ES-I3 (cell line): ENCODE results near the gene AFG3L2.
A peak's percentile ranks its signal among the peaks of the same experiment; 100 is the strongest.
"Not testable (repeated sequence)": the region's sequence is repeated elsewhere in the genome, so short reads cannot be mapped to it uniquely, and the experiment has no call there.

Experiments used
- H3K36me3 ChIP-seq: 2 replicates; pipeline ENCODE4 v1.6.1; 2013; ENCODE audit warnings: mild to moderate bottlenecking, low read length, control low read depth, moderate library complexity; ENCODE audit not compliant: insufficient read depth
- H3K4me1 ChIP-seq: 2 replicates; pipeline ENCODE4 v1.6.1; 2013; ENCODE audit warnings: mild to moderate bottlenecking, control low read depth, low read length; ENCODE audit not compliant: insufficient read depth
- H3K9ac ChIP-seq: 2 replicates; pipeline ENCODE4 v1.6.1; 2013; ENCODE audit warnings: low read depth, mild to moderate bottlenecking, low read length, moderate library complexity
- H3K9me3 ChIP-seq: 2 replicates; pipeline ENCODE4 v1.6.1; 2013; ENCODE audit warnings: mild to moderate bottlenecking, low read length, moderate library complexity; ENCODE audit not compliant: control insufficient read depth, insufficient read depth

The AFG3L2 gene

DNA sequence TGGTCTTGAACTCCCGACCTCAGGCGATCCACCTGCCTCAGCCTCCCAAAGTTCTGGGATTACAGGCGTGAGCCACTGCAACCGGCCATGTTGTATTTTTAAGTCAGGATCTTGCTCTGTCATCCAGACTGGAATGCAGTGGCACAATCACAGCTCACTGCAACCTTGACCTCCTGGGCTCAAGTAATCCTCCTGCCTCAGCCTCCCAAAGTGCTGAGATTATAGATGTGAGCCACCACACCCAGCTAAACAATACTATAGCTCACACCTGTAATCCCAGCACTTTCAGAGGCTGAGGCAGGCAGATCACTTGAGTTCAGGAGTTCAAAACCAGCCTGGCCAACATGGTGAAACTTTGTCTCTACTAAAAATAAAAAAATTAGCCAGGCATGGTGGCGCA, 6.7 kb upstream of the AFG3L2 start:
- not testable (repeated sequence) for H3K36me3 ChIP-seq, H3K9ac ChIP-seq, H3K9me3 ChIP-seq, H3K4me1 ChIP-seq

DNA sequence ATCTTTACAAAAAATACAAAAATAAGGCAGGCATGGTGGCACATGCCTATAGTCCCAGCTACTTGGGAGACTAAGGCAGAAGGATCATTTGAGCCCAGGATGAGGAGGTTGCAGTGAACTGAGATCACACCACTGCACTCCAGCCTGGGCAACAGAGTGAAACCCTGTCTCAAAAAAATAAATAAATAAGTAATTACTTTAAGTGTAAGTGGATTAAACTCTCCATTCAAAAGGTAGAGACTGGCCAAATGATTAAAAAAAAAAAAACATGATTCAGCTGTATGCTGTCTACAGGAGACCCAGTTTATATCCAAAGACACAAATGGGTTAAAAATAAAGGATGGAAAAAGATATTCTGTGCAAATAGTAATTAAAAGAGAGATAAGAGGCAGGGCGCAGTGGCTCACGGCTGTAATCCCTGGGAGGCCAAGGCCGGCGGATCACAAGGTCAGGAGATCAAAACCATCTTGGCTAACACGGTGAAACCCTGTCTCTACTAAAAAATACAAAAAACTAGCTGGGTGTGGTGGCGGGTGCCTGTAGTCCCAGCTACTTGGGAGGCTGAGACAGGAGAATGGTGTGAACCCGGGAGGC, 5.3 kb upstream of the AFG3L2 start:
- not testable (repeated sequence) for H3K4me1 ChIP-seq, H3K36me3 ChIP-seq, H3K9me3 ChIP-seq, H3K9ac ChIP-seq

DNA sequence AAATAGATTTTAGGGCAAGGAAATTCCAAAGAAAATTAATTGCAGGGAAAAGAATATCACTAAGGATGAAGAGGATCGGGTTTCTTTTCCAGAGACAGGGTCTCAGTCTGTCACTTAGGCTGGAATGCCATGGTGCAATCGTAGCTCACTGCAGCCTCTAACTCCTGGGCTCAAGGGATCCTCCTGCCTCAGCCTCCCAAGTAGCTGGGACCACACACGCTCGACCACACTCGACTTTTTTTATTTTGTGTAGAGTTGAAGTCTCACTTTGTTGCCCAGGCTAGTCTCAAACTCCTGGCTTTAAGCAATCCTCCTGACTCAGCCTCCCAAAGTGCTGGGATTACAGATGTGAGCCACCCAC, 1.2 kb upstream of the AFG3L2 start:
- H3K9ac ChIP-seq, result peak overlapping the region; percentile 86; the same call in 1 of the 2 replicates
- H3K36me3 ChIP-seq, H3K9me3 ChIP-seq, H3K4me1 ChIP-seq: not testable (repeated sequence)

DNA sequence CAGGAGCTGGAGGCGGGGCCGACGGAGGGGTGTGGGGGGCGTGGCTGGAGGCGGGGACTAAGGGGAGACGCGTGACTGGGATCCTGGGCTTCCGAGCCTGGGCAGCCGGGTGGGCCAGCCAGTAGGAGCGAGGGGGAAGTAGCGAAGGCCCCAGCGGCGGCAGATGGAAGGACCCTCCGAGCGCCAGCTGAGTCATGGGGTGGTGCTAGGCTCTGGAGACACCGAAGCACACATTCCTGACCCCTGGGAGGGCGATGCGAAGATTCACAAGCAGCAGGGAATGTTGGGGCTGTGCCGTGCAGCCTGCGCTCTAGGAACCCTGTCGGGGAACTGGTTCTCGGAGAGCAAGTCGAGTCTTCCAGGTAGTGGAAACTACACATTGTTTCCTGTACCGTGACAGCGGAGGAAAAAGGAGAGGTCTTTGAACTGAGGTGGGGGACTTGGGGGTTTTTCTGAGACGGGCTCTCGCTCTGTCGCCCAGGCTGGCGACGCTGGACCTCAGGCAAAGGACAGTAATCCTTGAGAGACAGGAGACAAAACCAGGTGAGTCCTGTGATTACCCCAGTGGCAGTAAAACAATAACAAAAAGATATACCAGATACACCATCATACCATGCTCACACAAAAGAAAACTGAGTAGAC, 650 bp upstream of the AFG3L2 start:
- peak overlapping the region; percentile 86 for H3K9ac ChIP-seq
- peaks cover 7% of the 10 kb centered on the region; the same call in 1 of the 2 replicates for H3K4me1 ChIP-seq
- H3K9me3 ChIP-seq, result no peaks in the 10 kb centered on the region
- H3K36me3 ChIP-seq, result no peaks in the 10 kb centered on the region

DNA sequence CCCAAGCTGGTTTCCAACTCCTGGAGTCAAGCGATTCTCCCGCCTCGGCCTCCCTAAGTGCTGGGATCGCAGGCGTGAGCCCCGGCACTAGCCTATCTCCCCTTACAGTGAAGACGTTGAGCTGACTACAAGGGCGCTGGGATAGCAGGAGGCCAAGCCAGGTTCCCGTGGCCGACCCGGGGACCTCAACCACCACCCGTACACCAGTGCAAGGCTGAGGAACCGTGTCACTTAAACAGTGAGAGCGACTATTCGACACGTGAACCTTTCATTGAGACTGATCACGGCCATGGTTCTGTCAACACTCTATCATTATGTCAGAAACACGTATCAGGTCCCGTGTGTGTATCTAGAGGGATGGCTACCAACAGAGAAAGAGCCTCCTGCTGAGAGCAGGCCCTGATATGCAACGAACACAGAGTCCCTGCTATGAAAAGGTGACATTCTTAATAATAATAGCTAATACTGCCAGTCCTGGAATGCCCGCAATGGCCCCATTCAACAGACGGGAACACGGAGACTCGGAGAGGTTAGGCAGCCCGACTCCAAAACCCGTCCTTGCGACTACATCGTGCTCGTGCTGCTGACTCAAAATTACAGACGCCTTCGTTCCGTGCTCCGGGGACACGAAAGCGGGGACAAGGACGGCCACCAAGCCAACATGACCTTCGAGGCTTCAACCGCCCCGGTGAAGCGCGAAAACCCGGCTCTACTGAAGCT, 833 bp downstream of the AFG3L2 start:
- H3K36me3 ChIP-seq, result no peaks in the 10 kb centered on the region
- H3K9me3 ChIP-seq, result no peaks in the 10 kb centered on the region
- peak overlapping the region; percentile 91 for H3K9ac ChIP-seq
- H3K4me1 ChIP-seq, result peaks cover 7% of the 10 kb centered on the region; the same call in 1 of the 2 replicates

DNA sequence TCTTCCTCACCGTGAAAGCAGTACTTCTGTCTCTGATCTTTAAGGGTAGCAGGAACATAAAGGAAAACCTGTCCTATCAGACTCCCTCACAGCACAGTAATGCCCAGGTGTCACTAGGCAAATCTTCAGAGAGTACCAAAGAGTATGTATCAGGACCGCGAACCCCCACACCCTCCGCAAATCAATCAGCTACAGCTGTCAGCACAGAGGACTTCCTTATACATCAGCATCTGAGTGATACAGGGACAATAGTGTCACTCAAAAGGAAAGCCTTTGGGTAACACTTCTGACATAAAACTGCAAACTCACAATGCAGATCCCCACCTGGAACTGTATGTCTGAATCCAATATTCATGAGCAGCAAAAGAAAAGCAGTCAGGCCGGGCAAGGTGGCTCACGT, 2.6 kb downstream of the AFG3L2 start:
- Histone ChIP-seq H3K9ac (no peak overlapping the region), H3K4me1 (peaks cover 7% of the 10 kb centered on the region; the same call in 1 of the 2 replicates), H3K9me3 (no peaks in the 10 kb centered on the region), H3K36me3 (no peaks in the 10 kb centered on the region)

DNA sequence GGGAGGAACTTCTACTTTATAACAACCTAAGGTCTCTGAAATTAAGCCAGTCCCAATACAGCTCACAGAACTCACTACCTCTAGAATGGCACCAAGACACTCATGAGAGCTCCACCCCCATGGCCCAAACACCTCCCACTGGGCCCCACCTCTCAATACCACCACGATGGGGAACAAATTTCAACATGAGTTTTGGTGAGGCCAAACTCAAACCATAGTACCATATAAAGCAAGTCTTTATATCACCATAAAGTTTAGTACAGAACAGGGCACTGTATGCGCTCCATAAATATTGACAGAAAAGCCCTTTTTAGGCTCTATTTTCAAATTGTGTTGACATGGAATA, 3.3 kb downstream of the AFG3L2 start:
- H3K9ac ChIP-seq, result no peak overlapping the region
- H3K9me3 ChIP-seq, result no peaks in the 10 kb centered on the region
- peaks cover 7% of the 10 kb centered on the region; the same call in 1 of the 2 replicates for H3K4me1 ChIP-seq
- no peaks in the 10 kb centered on the region for H3K36me3 ChIP-seq

DNA sequence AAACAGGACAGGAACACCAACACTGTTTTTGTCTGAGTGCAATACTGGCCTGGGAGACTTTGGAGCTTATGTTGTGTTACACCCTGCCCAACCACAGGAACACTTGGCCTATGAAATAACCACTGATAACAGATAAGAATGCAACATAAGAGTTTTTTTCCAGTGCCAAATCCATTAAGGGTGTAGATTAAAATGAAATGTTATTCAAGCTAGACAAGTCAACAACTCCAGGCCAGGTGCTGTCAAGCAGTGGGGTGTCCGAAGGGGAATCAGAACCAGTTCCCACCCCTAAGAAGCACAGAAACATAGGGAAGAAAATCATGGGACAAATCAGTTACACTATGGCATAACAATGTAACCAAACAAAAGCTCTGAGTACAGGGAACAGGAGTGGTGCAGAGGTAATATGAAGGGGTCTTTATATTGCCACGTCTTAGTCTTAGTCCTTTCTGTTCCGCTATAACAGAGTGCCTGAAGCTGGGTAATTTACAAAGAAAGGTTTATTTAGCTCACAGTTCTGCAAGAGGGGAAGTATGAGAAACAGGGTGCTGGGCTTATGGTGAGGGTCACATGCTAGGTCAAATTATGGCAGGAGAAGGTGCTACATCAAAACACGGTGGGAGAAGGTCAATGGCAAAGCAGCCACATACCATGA, 3.8 kb downstream of the AFG3L2 start:
- H3K9ac ChIP-seq, result no peak overlapping the region
- no peaks in the 10 kb centered on the region for H3K36me3 ChIP-seq

DNA sequence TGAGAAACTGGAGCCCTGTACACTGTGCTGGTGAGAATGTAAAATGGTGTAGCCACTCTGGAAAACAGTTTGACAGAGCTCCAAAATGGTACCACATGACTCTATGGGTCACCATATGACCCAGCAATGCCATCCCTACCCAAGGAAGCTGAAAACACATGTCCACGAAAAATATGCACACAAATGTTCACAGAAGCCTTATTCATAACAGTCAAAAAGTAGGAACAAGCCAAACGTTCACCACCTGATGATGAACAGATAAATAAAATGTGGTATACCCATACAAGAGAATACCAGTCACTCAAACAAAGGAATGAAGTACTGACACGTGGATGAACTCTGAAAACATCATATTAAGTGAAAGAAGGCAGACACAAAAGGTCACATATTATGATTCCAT, 4.6 kb downstream of the AFG3L2 start:
- Histone ChIP-seq H3K9me3 (no peaks in the 10 kb centered on the region), H3K36me3 (no peaks in the 10 kb centered on the region), H3K9ac (no peak overlapping the region), H3K4me1 (peaks cover 7% of the 10 kb centered on the region; the same call in 1 of the 2 replicates)

More for the DNA sequence above, 3.8 kb downstream of the AFG3L2 start:
- Histone ChIP-seq H3K9me3 (no peaks in the 10 kb centered on the region), H3K4me1 (peaks cover 7% of the 10 kb centered on the region; the same call in 1 of the 2 replicates)

DNA sequence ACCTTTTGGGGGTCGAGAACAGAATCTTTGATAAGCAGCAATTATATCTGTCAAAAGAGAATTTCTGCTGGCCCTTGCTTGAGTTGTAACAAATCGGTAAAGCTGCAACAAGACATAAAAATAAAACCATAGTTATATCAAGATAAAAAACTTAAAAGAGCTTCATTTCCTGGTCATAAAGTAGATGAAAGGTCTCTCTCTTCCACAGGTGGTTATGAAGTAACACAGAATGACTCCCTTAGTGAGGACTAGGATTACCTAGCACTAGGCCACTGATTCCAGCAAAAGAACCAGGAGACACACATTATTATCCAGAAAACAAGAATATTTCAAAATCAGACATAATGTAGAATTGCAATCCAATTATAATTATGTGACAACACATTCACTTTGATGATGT, 5.4 kb downstream of the AFG3L2 start:
- Histone ChIP-seq H3K9ac (no peak overlapping the region), H3K36me3 (no peaks in the 10 kb centered on the region; the same call in 1 of the 2 replicates), H3K9me3 (no peaks in the 10 kb centered on the region), H3K4me1 (peaks cover 7% of the 10 kb centered on the region; the same call in 1 of the 2 replicates)

DNA sequence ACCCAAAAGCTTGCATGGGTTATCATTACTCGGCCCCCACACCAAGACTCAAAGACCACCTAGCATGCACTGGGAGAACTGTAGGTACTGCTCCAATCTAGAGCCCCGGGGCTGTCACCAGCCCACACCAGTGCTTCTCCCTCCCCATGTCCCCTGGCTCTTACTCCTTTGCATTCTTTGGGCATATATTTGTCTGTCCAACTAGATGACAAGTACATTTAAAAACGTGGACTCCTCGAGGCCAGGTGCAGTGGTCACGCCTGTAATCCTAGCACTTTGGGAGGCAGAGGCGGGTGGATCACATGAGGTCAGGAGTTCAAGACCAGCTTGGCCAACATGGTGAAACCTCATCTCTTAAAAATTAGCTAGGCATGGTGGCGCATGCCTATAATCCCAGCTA, 7.8 kb downstream of the AFG3L2 start:
- peaks cover 4% of the 10 kb centered on the region; the same call in 1 of the 2 replicates for H3K4me1 ChIP-seq
- peaks cover 9% of the 10 kb centered on the region; the same call in 1 of the 2 replicates for H3K36me3 ChIP-seq
- H3K9me3 ChIP-seq, result no peaks in the 10 kb centered on the region
- no peak overlapping the region for H3K9ac ChIP-seq

DNA sequence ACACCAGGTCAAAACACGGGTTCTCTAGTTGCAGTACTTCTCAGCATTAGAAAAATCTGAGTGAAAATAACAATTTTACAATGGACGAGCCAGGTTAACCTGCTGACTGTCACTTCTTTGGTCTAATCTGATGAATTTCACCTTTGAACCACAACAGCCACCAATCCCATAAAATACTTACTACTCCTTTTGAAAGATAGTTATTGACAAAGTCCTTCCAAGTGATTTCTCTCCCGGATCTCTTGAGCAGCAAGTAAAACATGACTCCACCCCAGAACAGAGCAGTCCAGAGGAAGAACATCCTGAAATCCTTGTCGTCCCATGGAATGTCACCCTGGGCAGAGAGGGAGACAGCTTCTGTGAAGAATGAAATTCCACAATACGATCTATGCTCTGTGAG, 10.2 kb downstream of the AFG3L2 start:
- H3K9ac ChIP-seq, result no peak overlapping the region
- peaks cover 9% of the 10 kb centered on the region; the same call in 1 of the 2 replicates for H3K36me3 ChIP-seq

DNA sequence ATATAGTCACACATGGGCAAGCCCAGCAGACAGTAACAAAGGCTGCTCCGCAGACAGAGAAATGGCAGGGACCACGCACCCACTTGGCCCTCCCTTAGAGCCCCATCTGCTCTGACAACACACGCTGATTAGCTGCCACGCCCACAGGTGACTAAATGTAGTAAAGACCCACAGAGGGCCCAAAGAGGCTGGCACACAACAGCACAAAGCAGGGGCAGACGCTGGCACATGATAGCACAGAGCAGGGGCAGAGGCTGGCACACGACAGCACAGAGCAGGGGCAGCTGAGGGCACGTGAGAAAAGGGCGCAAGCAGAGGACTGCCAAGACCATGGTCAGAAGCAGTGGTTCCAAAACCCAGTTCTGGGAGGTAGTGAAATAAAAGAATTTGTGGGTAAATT, 10.6 kb downstream of the AFG3L2 start:
- no peak overlapping the region for H3K9ac ChIP-seq

More for the DNA sequence above, 10.2 kb downstream of the AFG3L2 start:
- H3K9me3 ChIP-seq, result no peaks in the 10 kb centered on the region
- no peaks in the 10 kb centered on the region for H3K4me1 ChIP-seq

DNA sequence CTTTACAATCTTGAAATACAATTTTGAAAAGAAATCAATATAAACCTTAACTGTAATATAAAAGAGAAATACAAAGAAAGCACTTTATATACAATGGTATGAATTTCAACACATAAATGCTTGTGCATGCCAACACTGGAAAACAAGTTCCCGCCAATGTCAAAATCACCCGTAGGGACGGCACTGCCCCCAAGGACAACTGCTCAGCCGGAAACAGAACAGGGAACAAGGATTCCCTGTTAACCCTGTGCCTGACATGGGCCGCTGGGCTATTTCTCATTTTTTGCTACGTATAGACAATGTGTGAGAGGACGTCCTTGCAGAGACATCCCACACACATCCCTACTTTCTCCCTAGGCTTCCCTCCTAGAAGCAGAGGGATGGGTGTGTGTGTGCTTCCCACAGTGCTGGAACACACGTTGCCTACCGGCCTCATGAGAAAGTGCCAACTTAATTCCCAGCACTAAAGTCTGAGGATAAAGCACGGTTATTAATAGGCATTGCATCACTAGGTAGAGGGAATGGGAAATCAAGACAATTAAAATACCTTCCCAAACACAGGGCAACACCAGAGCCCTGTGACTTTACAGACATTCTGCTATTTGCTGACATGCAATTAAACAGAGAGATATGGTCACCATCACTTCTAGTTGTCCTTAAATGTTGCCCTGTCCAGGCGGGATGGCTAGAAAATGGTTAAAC, 14.4 kb downstream of the AFG3L2 start:
- Histone ChIP-seq H3K9ac (no peak overlapping the region), H3K4me1 (no peaks in the 10 kb centered on the region), H3K9me3 (no peaks in the 10 kb centered on the region), H3K36me3 (peaks cover 21% of the 10 kb centered on the region)

More for the DNA sequence above, 10.6 kb downstream of the AFG3L2 start:
- Histone ChIP-seq H3K36me3 (peaks cover 9% of the 10 kb centered on the region; the same call in 1 of the 2 replicates), H3K4me1 (no peaks in the 10 kb centered on the region), H3K9me3 (no peaks in the 10 kb centered on the region)
